Stomach (tissue), 9 donors: Measurements from ENCODE around the gene P2RY12. TPM values are rescaled to one million over a fixed set of nuclear protein-coding genes. Genes with fewer than 3 reads are reported as not detected.

Experiments
- DNase-seq, 2 donors: peaks; one replicate each; pipeline versions ENCODE4 v3.0.0 to v3.0.0-alpha.2; 2013 to 2019
- H3K27ac ChIP-seq, 5 donors: fragments of 200-600 bp in 4 of 5; sonication (generic) in 4 of 5; one replicate each; pipeline ENCODE4 v1.5.1; 2013 to 2019; ENCODE audit warnings: mild to moderate bottlenecking in 1 of 5, moderate library complexity in 1 of 5
- H3K27me3 ChIP-seq, 3 donors: fragments of 200-600 bp; sonication (generic); one replicate each; pipeline ENCODE4 v1.5.1; 2017 to 2019; ENCODE audit warnings: mixed run types in 1 of 3
- H3K36me3 ChIP-seq, 4 donors: fragments of 200-600 bp; sonication (generic); 1 replicate in 3 of 4; 2 replicates in 1 of 4; pipeline ENCODE4 v1.5.1; 2016 to 2019
- H3K4me1 ChIP-seq, 4 donors: fragments of 200-600 bp; sonication (generic); one replicate each; pipeline ENCODE4 v1.5.1; 2016 to 2019
- H3K4me3 ChIP-seq, 4 donors: fragments of 200-600 bp; sonication (generic) in 3 of 4; one replicate each; pipeline ENCODE4 v1.5.1; 2016 to 2019; ENCODE audit warnings: mild to moderate bottlenecking in 1 of 4
- H3K9me3 ChIP-seq, 4 donors: fragments of 200-600 bp; sonication (generic); one replicate each; pipeline ENCODE4 v1.5.1; 2016 to 2019
- CTCF ChIP-seq, 7 experiments: fragments of 450-650 bp in 4 of 7; fragments of 200-600 bp in 3 of 7; sonication (generic) in 3 of 7; IDR thresholded peaks; one replicate each; pipeline ENCODE4 v1.5.1; 2016 to 2019; ENCODE audit warnings: antibody characterized with exemption in 7 of 7, control low read depth in 2 of 7, mild to moderate bottlenecking in 1 of 7
- EP300 ChIP-seq: sonication (generic); formaldehyde crosslinking; IDR thresholded peaks from one replicate; pipeline ENCODE4 v1.6.1; 2017; ENCODE audit warnings: antibody characterized with exemption
- POLR2A ChIP-seq, 4 donors: fragments of 450-650 bp; IDR thresholded peaks; one replicate each; pipeline ENCODE4 v1.6.1; 2016; ENCODE audit warnings: antibody characterized with exemption in 4 of 4, control low read depth in 2 of 4, mild to moderate bottlenecking in 1 of 4, moderate library complexity in 1 of 4
- POLR2AphosphoS5 ChIP-seq, 3 donors: sonication (generic); formaldehyde crosslinking; IDR thresholded peaks; one replicate each; pipeline ENCODE4 v1.6.1; 2016; ENCODE audit warnings: antibody characterized with exemption in 3 of 3
- WGBS, 5 donors: extraction: QIAGEN DNeasy Blood & Tissue Kit in 3 of 5; methylation state at CpG; one replicate each; pipeline versions ENCODE4 v1.1.5 to v1.1.7; 2013 to 2018; 5-methylcytosine and 5-hydroxymethylcytosine counted together
- intact Hi-C: fragments of 100-400 bp; cut with DNase I; formaldehyde crosslinking; loops from one replicate; pipeline ENCODE4 v1.15.1; 2023; ENCODE audit warnings: low total_unique reads
- polyA plus RNA-seq, 3 donors: library from polyadenylated mRNA; stranded (reverse); fragments of 200-250 nt; gene quantifications; one replicate each; pipeline ENCODE4 v1.2.3, GENCODE V29; 2013
- total RNA-seq, 5 donors: library from RNA; depleted of rRNA; stranded (reverse); fragments of >200 nt; gene quantifications; one replicate each; pipeline versions ENCODE4 v1.1.0 to v1.2.3, GENCODE V29; 2014 to 2016
- donor health status: healthy with polysubstance abuse.
- donor health status: Bipolar disorder and iron deficiency.
- donor health status: healthy.

P2RY12 gene
- total and polyA plus RNA-seq, 8 donors, result 0.40 to 4.8 (median 0.46) TPM; not detected in 3

- H3K4me3 ChIP-seq, result no peak overlapping the region
- DNase-seq, result no peak
- no peaks in the 10 kb centered on the region for H3K36me3 ChIP-seq
- H3K27me3 ChIP-seq, result no peaks in the 10 kb centered on the region
- no peak for TF ChIP-seq POLR2AphosphoS5 (IDR thresholded peaks at IDR 0.05)
- TF ChIP-seq POLR2A (IDR thresholded peaks at IDR 0.05), result no peak
- TF ChIP-seq EP300, result no peak
- TF ChIP-seq CTCF (IDR thresholded peaks at IDR 0.05), result no peak
- intact Hi-C loops, result no loop called here
- no peaks in the 10 kb centered on the region for H3K9me3 ChIP-seq
- peak overlapping the region in 1 of 5 donors; percentile 20 for H3K27ac ChIP-seq
- WGBS, 5 donors, result 85 to 95% (median 90%) methylated on average over 4 of the region's 4 CpGs
- H3K4me1 ChIP-seq, result peaks cover 7 to 15% (median 10%) of the 10 kb centered on the region in 4 donors
These were observed 78.8 kb downstream of the P2RY12 start for GRCh38 chr3:151305775-151306151.

- Histone ChIP-seq H3K36me3 (no peaks in the 10 kb centered on the region), H3K4me1 (peaks cover 7 to 15% (median 10%) of the 10 kb centered on the region in 4 donors), H3K9me3 (no peaks in the 10 kb centered on the region), H3K4me3 (no peak overlapping the region), H3K27ac (peak overlapping the region in 1 of 5 donors; percentile 47), H3K27me3 (no peaks in the 10 kb centered on the region)
- peak; percentile 61 to 80 for DNase-seq
- peak in 1 of 3 donors; percentile 61 for TF ChIP-seq POLR2AphosphoS5 (IDR thresholded peaks at IDR 0.05)
- TF ChIP-seq EP300, result no peak
- peak in 1 of 7 experiments; percentile 4 for TF ChIP-seq CTCF (IDR thresholded peaks at IDR 0.05)
- no peak for TF ChIP-seq POLR2A (IDR thresholded peaks at IDR 0.05)
- intact Hi-C loops, result no loop called here
- 41 to 50% (median 45%) methylated on average over 7 of the region's 7 CpGs for WGBS, 5 donors
These were observed 79.3 kb downstream of the P2RY12 start for GRCh38 chr3:151305060-151305774.

GRCh38 chr3:151303751-151304150 lies 80.8 kb downstream of the P2RY12 start:
- WGBS, 5 donors, result 66 to 85% (median 77%) methylated on average over 2 of the region's 2 CpGs
- intact Hi-C loops, result no loop called here
- H3K9me3 ChIP-seq, result no peaks in the 10 kb centered on the region
- H3K36me3 ChIP-seq, result no peaks in the 10 kb centered on the region
- peaks cover 7 to 15% (median 10%) of the 10 kb centered on the region in 4 donors for H3K4me1 ChIP-seq
- no peak overlapping the region for H3K27ac ChIP-seq
- H3K27me3 ChIP-seq, result no peaks in the 10 kb centered on the region
- no peak overlapping the region for H3K4me3 ChIP-seq
- no peak for DNase-seq
- no peak for TF ChIP-seq POLR2AphosphoS5 (IDR thresholded peaks at IDR 0.05)
- TF ChIP-seq POLR2A (IDR thresholded peaks at IDR 0.05), result no peak
- TF ChIP-seq CTCF (IDR thresholded peaks at IDR 0.05), result no peak
- TF ChIP-seq EP300, result no peak

- WGBS, 5 donors, result 79 to 96% (median 85%) methylated on average over 3 of the region's 3 CpGs
- no peaks in the 10 kb centered on the region for H3K27me3 ChIP-seq
- intact Hi-C loops, result no loop called here
These were observed 82.8 kb downstream of the P2RY12 start for GRCh38 chr3:151301787-151302186.

More at GRCh38 chr3:151301787-151302186, 82.8 kb downstream of the P2RY12 start:
- Histone ChIP-seq H3K4me1 (peaks cover 7 to 15% (median 10%) of the 10 kb centered on the region in 4 donors), H3K27ac (no peak overlapping the region), H3K36me3 (no peaks in the 10 kb centered on the region), H3K9me3 (no peaks in the 10 kb centered on the region), H3K4me3 (no peak overlapping the region)
- no peak for TF ChIP-seq EP300
- TF ChIP-seq POLR2AphosphoS5 (IDR thresholded peaks at IDR 0.05), result no peak
- TF ChIP-seq CTCF (IDR thresholded peaks at IDR 0.05), result no peak
- no peak for TF ChIP-seq POLR2A (IDR thresholded peaks at IDR 0.05)
- DNase-seq, result no peak
